ENCODE results near the gene NDUFB6.
"Not testable (repeated sequence)": the region's sequence is repeated elsewhere in the genome, so short reads cannot be mapped to it uniquely, and the experiment has no call there.

The NDUFB6 gene

DNA sequence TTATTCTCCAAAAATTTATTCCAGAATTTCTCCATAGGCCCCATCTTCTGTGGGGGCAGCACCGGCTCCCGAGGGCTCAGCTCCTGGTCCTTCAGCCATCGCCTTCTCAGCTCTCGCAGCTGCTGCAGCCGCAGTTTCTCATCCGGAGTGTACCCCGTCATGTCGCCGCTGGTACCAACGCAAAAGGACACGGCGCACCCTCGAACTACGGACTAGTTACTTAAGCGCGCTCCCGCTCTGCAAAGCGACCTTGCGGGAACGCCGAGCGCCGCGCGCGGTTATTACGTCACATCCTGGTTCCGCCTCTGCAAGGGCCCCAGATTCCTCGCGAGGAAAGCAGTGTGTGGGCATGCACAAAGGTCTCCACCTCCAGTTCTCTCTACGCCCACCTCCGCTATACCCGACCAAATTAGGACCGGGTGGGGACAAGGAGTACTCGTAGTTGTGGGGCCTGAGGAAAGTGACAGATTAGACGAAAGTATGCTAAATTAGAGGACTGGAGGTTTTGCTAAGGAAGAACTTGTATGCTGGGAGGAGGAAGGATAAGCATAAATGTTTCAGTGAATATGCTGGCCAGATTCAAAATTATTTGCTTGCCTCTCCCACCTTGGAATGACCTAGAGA, at the start of gene NDUFB6:
Gene NDUFB6, minus strand, starts transcription at position 260 of the 624 bp plus-strand sequence. Its CDS starts 99 bp downstream, at position 161.
- peak; percentile 92 for DNase-seq (ENCODE audit: low read depth)

DNA sequence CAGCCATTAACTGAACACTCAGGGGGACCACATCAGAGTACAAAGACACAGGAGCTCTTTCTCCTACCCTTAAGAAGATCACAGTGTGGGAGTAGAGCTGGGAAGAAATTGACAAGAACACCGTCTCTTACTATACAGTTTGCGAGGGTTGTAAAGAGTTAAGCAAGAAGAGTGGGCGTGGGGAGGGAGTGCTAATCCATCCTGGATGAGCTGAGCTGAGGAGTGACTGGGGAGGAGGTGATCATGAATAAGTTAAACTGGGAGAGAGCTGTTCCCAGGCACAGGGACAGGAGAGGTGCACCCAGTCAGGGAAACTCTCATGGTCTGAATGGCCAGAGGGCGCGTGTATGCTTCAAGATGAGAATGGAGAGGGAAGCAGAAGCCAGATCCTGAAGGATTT, 45.3 kb upstream of the NDUFB6 start:
- DNase-seq (ENCODE audit: low read depth), result no peak

DNA sequence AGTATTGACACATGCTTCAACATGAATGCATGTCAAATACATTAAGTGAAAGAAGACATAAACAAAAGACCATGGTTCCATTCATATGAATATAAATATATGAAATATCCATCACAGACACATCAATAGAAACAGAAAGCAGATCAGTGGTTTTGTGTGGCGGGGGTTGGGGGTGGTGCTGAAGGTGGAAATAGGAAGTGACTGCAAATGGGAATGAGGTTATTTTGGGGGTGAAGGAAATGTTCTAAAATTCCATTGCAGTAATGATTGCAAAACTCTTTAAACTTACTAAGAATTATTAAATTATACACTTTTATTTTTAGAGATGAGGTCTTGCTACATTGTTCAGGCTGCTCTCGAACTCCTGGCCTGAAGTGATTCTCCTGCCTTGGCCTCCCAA, 33.9 kb upstream of the NDUFB6 start:
- DNase-seq (ENCODE audit: low read depth), result no peak

DNA sequence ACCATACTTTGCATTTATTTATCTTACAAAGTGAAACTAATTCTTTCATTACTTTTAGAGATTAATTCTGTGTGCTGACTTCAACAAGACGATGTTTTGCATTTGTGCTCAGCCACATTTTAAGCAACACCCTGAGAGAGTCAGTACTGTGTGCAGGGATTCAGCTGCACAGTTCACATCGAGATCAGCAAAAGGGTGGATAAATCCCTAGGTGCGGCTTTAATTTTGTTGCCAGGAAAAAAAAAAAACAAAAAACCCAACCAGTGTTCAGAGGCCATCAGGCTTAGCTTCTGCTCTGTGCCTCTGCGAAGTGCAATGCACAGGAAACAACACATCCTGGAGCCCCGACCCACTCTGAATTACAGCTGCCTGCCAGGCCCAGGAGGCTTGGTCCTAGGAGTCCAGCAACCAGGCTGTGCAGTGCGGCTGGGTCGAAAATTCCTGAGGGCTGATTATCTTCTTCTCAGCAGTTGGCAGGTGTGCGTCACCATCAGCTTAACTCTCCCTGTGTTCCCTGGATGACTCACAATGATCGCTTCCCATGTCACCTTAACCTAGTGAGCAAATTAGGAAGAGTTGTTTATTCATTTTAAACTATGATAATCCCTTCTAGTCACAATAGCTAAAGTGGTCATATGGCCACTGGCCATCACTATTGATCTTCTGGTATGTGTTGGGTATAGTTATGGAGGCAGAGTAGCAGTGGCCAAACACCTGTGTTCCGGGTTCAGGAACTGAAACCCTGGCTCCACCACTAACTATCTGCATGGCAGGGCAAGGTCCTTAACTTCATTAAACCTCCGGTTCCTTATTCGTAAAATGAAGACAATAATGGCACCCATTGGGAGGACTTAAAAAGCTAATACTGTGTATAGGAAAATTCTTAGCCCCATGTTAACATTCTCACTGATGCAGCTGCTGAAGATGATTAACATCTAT, 31.2 kb upstream of the NDUFB6 start:
- no peak for DNase-seq (ENCODE audit: low read depth)

DNA sequence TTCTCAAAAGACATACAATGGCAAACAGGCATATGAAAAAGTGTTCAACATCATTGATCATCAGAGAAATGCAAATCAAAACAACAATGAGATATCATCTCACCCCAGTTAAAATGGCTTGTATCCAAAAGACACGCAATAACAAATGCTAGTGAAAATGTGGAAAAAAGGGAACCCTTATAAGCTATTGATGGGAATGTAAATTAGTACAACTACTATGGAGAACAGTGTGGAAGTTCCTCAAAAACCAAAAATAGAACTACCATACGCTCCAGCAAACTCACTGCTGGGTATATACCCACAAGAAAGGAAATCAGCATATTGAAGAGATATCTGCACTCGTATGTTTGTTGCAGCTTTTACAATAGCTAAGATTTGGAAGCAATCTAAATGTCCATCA, 26.1 kb upstream of the NDUFB6 start:
- DNase-seq (ENCODE audit: low read depth), result not testable (repeated sequence)

DNA sequence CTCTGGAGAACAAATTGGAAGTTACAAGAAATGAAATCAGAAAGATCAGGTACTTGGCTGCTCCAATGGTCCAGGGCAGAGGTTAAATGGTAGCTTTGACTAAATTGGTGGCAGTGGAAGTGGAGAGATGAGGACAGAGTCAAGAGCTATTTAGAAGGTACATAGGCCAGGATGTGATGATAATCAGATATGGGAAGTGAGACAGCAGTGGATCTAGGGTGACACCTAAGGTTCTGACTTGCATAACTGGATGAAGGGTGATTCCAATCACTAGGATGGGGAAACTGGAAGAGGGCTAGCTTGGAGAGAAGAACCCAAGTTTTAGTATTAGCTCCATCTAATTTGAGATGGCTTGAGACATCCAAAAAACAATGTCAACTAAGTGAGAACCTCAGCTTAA, 24.0 kb upstream of the NDUFB6 start:
- no peak for DNase-seq (ENCODE audit: low read depth)

DNA sequence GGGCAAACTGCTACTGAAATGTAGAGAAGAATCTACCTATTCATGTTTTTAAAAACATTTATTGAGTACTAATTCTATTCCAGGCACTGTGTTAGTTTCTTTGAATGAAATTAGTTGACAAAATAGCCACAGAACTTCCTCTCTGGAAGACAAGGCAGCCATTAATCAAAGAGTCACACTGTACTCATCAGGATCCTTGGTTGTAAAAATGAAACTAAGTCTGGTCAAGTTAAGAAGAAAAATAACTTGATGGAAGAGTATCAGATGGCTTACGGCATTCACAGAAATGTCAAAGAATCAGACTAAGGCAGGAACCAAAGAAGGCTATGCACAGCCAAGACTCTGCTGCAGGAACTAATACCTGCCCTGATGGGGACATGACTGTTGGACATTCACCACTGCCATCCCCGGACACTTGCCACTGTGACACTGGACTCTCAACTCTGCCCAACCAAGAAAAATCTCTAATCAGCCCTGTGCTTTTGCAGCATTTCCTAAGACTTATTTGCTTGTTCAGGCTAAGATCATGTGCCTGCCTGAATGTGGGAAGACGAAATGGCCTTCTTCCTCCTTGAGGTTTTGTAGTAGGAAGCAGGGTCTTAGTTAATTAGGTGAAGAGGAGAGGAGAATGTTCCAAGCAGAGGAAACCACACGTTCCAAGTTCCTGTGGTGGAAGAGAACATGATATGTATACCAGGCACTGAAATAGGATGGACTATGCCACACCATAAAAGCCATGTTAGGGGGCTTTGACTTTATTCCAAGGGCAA, 23.3 kb upstream of the NDUFB6 start:
- no peak for DNase-seq (ENCODE audit: low read depth)

DNA sequence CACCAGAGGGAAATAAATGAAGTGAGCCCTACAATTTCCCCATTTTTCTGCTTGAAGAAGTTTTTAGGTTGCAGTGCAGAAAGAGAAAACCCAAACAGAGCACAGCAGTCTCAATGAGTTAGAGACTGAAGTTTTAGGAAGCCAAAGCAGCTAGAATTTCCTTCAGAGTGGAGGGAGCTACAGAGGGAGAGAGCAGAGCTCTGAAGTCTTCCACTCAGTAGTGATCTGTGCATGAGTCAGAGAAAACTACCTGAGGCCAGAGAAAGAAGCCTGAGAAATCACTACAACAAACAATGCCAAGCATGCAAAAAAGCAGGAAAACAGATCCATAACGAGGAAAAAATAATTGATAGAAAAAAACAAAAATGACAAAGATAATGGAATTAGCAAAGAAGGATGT, 17.9 kb upstream of the NDUFB6 start:
- DNase-seq (ENCODE audit: low read depth), result no peak

DNA sequence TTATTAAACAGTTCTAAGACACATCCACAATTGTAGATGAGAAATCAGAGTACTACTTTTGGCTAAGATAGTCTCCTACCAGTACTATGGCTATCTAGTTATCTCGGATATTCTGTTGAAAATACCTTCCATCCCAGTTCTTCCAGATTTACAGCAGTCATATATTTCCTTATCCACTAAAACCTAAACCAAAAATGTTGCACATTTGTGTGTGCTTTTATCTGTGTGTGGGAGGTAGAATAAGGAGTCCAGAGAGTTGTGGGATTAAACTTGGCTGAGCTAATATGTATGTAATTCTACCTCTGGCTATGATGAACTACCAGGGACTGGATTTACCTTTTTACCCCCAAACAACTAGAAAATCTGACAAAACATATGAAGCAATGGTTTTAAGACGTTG, 17.5 kb upstream of the NDUFB6 start:
- no peak for DNase-seq (ENCODE audit: low read depth)

DNA sequence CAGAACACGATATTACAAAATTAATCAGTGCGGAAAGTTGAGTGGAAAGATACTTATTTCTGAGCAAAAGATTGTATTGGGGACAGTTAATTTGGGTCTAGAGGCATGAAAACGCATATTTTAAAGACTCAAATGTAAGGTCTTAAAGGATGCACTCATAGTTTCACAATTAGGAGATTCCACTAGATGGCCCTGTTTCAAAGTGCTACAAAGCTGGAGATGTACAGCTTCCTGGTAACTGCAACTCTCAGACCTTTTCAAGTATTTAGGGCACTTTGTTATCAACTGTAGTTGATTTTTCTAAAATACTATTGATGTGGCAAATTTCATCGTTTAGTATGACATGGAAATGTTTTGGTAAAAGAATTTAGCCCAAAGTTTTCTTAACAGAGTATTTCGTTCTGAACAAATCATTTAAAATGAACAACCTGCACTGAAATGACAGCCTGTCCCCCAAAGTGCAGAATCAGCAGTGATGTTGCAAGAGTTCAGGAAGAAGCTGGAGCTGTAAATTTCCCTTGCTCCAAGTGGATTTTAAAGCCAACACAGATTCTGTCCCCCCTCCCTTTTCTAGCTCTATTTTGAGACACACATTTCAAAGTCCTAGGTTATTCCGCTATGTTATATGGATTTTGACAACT, 16.2 kb upstream of the NDUFB6 start:
- no peak for DNase-seq (ENCODE audit: low read depth)

DNA sequence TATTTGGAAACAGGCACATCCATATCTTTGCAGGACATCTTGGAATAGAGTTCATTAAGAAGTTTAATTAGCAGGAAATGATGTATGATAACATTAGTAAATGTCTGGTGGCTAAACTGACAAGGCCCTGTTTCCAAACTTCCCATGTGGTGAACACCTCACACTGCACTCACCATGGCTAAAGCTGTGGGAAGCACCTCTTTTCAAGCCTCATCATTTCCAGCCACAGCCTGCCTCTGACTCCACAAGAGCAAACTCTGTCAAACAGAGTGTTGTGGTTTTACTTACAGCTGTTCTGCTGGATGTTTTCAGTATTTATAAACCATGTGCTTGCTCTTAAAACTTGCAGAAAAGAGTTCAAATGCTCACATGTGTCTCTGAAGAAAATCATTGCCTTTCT, 14.9 kb upstream of the NDUFB6 start:
- no peak for DNase-seq (ENCODE audit: low read depth)

DNA sequence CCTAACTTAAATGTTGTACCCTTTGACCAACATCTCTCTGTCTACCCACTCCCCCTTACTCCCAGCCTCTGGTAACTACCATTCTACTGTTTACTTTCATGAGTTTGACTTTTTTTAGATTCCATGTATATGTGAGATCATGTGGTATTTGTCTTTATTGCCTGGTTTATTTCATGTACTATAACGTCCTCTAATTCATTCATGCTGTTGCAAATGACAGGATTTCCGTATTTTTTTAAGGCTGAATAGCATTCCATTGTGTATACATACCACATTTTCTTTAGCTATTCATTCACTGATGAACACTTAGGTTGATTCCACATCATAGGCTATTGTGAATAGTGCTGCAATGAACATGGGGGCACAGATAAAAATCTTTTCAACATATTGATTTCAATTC, 11.8 kb upstream of the NDUFB6 start:
- no peak for DNase-seq (ENCODE audit: low read depth)

DNA sequence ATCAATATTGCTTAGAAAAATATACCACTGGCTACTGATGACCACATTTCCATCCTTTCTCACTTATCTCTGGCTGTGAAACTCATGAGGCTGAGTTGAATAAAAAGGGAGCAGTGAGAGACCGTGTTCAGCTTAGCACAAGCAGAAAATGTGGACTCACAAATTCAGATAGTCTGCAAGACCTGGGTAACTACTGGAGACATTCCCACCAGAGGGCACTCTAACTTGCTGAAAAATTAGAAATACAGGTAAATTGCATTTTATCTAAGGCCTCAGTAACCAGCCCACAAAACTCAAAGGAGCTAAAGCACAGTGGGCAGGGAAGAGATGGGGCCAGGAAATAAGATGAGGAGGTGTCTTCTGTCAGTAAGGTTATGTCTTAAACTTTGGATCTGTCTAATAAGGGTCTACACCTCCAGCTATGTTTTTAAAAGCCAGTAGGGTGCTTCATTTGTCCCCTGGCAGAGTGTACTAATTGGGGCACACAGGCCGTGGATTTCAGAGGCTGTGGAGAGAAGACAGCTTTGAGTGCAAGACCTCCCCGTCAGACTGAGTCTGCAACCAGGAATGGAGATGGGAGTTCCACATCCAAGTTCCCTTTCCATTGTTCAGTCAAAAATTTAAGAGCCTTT, 8.7 kb upstream of the NDUFB6 start:
- no peak for DNase-seq (ENCODE audit: low read depth)

DNA sequence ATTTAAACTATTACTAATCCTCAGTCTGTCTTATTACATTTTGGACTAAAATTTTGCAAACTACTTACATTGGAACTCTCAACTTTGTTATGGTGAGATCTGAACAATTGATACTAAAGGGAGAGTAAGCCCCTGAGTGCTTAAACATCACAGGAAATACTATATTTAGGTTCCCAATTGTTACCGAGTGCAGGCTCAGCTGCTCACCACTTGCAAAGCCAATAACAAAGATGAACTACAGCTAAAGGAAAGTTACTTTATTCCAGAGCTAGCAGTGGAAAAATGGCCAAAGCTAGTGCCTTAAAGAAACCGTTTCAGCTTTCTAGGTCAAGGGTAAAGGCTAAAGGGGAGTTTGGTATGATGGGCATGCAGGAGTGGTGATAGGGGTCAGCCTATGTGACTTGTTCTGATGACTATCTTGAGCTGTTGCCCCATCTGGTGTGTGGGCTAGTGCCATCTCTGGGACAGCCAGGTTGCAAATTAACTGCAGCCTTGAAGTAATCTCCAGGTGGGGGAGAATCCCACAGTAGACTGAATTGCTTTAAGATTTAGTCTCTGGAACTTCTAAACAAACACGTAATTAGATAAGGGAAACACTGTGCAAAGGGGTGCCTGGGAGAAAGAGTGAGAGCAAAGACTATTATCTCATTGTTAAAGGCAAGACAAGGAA, 7.8 kb upstream of the NDUFB6 start:
- DNase-seq (ENCODE audit: low read depth), result no peak

DNA sequence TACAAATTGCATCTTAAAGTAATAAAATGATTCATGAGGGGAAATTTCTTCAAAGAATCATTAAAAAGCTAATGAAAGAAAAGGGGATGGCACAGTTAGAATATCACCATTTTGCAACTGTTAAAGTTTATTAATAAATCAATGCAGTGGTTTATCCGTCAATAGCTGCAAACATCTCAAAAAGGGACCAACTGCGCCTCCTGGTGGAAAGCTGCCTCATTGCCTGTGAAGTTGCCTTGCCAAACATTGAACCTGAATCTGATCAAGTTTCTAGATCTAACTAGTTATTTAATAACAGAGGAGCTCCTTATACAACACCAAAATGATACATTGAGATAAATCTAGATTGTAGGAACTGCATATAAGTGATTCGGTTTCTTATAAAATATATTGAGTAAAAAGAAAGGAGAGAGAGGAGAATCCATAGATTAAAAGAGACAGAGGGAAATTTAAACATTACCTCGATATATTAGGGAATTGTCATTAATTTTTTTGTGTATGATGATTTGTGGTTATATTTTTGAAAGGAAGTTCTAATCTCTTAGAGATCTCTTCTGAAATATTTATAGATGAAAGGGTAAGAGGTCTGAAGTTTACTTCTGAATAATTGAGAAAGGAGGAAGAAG, 6.9 kb upstream of the NDUFB6 start:
- peak; percentile 69 for DNase-seq (ENCODE audit: low read depth)

DNA sequence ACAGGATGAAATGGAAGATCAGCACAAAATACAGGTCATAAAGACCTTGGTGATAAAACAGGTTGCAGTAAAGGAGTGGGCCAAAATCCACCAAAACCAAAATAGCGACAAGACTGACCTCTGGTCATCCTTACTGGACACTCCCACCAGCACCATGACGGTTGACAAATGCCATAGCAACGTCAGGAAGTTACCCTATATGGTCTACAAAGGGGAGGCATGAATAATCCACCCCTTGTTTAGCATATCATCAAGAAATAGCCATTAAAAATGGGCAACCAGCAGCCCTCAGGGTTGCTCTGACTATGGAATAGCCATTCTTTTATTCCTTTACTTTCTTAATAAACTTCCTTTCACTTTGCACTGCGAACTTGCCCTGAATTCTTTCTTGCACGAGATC, 6.0 kb upstream of the NDUFB6 start:
- no peak for DNase-seq (ENCODE audit: low read depth)

DNA sequence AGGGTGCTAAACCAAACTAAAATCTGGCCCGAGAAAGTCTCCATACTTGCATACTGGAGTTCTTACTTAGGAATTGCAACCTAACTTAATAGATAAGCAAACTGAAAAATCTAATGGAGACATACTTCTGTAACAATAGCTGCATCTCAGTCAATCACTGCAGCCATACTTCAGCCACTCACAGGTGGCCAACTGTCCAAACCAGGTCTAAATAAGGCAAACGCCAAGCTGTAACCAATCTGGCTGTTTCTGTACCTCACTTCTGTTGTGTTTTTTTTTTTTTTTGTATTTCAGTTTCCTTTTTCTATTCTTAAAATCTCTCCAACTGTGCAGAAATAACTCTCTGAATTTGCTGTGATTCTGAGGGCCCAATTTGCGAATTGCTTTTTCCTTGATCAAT, 4.4 kb upstream of the NDUFB6 start:
- DNase-seq (ENCODE audit: low read depth), result no peak

DNA sequence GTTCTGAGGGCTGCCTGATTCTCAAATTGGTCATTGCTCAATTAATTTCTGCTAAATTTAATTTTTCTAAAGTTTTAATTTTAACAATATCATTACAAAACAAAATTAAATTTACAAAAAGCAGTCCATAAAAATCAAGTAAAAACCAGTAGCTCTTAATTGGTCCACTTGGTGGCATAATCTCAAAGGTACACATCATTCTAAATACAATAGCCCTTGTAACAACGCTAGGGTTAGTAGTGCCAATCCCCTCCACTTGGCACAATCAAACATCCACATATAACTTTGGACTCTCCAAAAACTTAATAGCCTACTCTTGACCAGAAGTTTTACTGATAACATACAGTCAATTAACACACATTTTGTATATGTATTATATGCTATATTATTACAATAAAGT, 1.9 kb upstream of the NDUFB6 start:
- no peak for DNase-seq (ENCODE audit: low read depth)

DNA sequence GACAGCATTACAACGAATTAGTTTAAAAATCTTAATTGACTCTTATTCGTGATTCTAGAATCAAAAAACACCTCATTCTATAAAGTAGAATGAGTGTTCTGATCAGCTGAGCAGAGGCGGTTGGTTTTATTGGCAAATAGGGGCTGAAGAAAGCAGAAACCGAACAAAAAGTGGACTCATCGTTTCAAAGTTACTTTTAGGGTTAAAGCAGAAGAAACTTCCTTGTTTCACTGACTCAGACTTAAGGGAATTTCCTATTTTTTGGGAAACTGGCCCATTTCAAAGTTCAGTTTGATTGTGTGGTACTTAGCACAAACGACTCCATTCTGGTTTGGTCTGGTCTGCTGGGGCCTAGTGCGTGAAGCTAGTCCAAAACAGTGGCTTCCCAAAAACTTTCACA, 862 bp upstream of the NDUFB6 start:
- DNase-seq (ENCODE audit: low read depth), result no peak

DNA sequence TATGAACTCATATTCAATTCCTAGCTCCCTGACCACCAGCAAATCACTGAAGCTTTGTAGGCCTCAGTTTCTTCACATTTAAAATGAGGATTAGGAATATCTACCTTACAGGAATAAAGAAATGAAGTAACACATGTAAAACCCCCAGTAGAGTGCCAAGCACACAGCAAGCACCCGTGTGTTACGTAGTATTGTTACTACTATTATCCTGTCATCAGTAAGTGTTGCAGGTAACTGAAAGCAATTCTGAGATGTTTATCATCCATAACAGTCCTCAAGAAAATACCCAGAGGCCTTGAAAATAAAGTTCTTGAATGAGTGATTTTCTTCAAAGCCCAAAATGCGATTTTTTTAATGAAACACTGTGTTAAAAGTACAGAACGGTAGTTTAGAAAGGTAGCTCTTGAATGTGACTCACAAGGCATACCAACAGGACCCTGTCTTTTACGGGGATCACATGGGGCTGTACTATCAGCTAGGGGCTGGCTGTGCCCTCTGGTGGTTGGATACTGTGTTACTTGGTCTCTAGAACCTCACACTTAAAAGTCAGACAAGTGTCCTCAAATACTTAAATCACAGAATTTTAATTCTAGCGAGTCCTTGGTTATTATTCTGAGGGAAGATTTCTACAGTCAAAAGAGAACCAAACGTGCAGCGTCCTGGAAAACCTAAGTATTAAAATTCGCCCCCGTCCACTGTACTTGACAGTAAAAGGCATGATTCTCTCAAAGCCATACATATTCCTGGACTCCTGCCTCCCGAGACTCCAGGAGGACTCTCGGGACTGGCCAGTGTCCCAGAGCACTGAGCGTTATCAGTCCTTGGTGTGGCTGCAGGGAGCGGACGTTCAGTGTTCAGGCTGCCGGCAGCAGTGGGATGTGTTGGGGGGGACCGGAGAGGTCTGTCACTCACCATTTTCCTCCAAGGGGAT, 725 bp downstream of the NDUFB6 start:
- peak; percentile 65 for DNase-seq (ENCODE audit: low read depth)
